IMR-90 (cell line): Measurements from ENCODE around the gene IVL. TPM values are rescaled to one million over a fixed set of nuclear protein-coding genes. Genes with fewer than 3 reads are reported as not detected.

Experiments used
- ATAC-seq: fragments of 200-7000 bp; cut with Tn5 transposase; 2 replicates; pipeline ENCODE4 v1.9.1; 2020; ENCODE audit warnings: low read depth, mild to moderate bottlenecking, moderate library complexity
- BruUV-seq: library from RNA; stranded (reverse); fragments of 400-500 nt; replicated peaks from 2 replicates; lab custom pipeline; 2021; lab: Mats Ljungman, UMichigan
- CTCF ChIA-PET: fragments of 300-600 bp; formaldehyde crosslinking; extraction: SDS; loops from one replicate; lab custom pipeline; 2021; ENCODE audit warnings: antibody characterized with exemption; lab: Yijun Ruan, JAX
- POLR2A ChIA-PET: fragments of 300-600 bp; sonication (Branson Sonifier 250); formaldehyde crosslinking; loops from one replicate; lab custom pipeline; 2022; ENCODE audit warnings: antibody characterized with exemption; ENCODE audit not compliant: unreplicated experiment; lab: Charles Lee
- DNase-seq: peaks from one replicate; pipeline ENCODE4 v3.0.0; 2013
- H2AFZ ChIP-seq: replicated peaks from 2 replicates; pipeline ENCODE3; 2013; ENCODE audit warnings: low read length, mild to moderate bottlenecking; ENCODE audit not compliant: poor library complexity
- H2AK5ac ChIP-seq: 2 replicates; pipeline ENCODE4 v1.6.1; 2013; ENCODE audit warnings: low read depth, low read length, inconsistent platforms
- H2AK9ac ChIP-seq: replicated peaks from 2 replicates; pipeline ENCODE3; 2013; ENCODE audit warnings: mild to moderate bottlenecking, low read depth, low read length, moderate library complexity; ENCODE audit not compliant: poor library complexity
- H2BK120ac ChIP-seq: 2 replicates; pipeline ENCODE4 v1.6.1; 2013; ENCODE audit warnings: low read depth, low read length, inconsistent platforms
- H2BK15ac ChIP-seq: 3 replicates; pipeline ENCODE4 v1.6.1; 2013; ENCODE audit warnings: low read depth, low read length, inconsistent platforms
- H2BK20ac ChIP-seq: 2 replicates; pipeline ENCODE4 v1.6.1; 2013; ENCODE audit warnings: low read depth, mild to moderate bottlenecking, inconsistent platforms, low read length, moderate library complexity
- H2BK5ac ChIP-seq: 2 replicates; pipeline ENCODE4 v1.6.1; 2013; ENCODE audit warnings: mild to moderate bottlenecking, low read depth, low read length, inconsistent platforms; ENCODE audit not compliant: poor library complexity, severe bottlenecking
- H3K14ac ChIP-seq: replicated peaks from 2 replicates; pipeline ENCODE4 v1.6.1; 2013; ENCODE audit warnings: low read depth, low read length, inconsistent platforms
- H3K18ac ChIP-seq: 2 replicates; pipeline ENCODE4 v1.6.1; 2013; ENCODE audit warnings: low read depth, low read length, control low read depth
- H3K23ac ChIP-seq: 2 replicates; pipeline ENCODE4 v1.6.1; 2013; ENCODE audit warnings: low read depth, low read length, inconsistent platforms
- H3K27ac ChIP-seq: 2 replicates; pipeline ENCODE4 v1.5.1; 2013; ENCODE audit warnings: mild to moderate bottlenecking, control low read depth, low read length; ENCODE audit not compliant: insufficient read depth
- H3K27me3 ChIP-seq: 2 replicates; pipeline ENCODE4 v1.6.1; 2013; ENCODE audit warnings: low read length; ENCODE audit not compliant: control insufficient read depth, insufficient read depth
- H3K36me3 ChIP-seq: 2 replicates; pipeline ENCODE4 v1.6.1; 2013; ENCODE audit warnings: low read length, mixed read lengths; ENCODE audit not compliant: control insufficient read depth, insufficient read depth
- H3K4ac ChIP-seq: 2 replicates; pipeline ENCODE4 v1.6.1; 2013; ENCODE audit warnings: low read depth, low read length, inconsistent platforms
- H3K4me1 ChIP-seq: 2 replicates; pipeline ENCODE4 v1.6.1; 2013; ENCODE audit warnings: low read length, mixed read lengths; ENCODE audit not compliant: control insufficient read depth, insufficient read depth
- H3K4me2 ChIP-seq: 2 replicates; pipeline ENCODE4 v1.6.1; 2013; ENCODE audit warnings: low read depth, mild to moderate bottlenecking, control low read depth, low read length, moderate library complexity
- H3K4me3 ChIP-seq: 2 replicates; pipeline ENCODE4 v1.5.1; 2013; ENCODE audit warnings: low read depth, mild to moderate bottlenecking, control low read depth, low read length, moderate library complexity; ENCODE audit not compliant: insufficient read depth
- H3K56ac ChIP-seq: 2 replicates; pipeline ENCODE4 v1.6.1; 2013; ENCODE audit warnings: low read length, inconsistent platforms; ENCODE audit not compliant: insufficient read depth; ENCODE audit errors: extremely low read depth
- H3K79me1 ChIP-seq, 2 experiments: 2 replicates each; pipeline ENCODE4 v1.6.1; 2013; ENCODE audit warnings: low read length in 2 of 2, inconsistent platforms in 1 of 2, low read depth in 1 of 2
- H3K9ac ChIP-seq: 2 replicates; pipeline ENCODE4 v1.6.1; 2013; ENCODE audit warnings: low read depth, low read length, control low read depth
- H3K9me1 ChIP-seq: 2 replicates; pipeline ENCODE4 v1.6.1; 2013; ENCODE audit warnings: low read length, inconsistent platforms; ENCODE audit not compliant: insufficient read depth
- H3K9me3 ChIP-seq: 2 replicates; pipeline ENCODE4 v1.6.1; 2013; ENCODE audit warnings: low read length; ENCODE audit not compliant: control insufficient read depth, insufficient read depth
- H4K20me1 ChIP-seq: 2 replicates; pipeline ENCODE4 v1.6.1; 2013; ENCODE audit warnings: low read length, inconsistent platforms; ENCODE audit not compliant: insufficient read depth
- H4K5ac ChIP-seq: 2 replicates; pipeline ENCODE4 v1.6.1; 2013; ENCODE audit warnings: mild to moderate bottlenecking, low read depth, low read length, control low read depth
- H4K8ac ChIP-seq, 2 experiments: 2 replicates each; pipeline ENCODE4 v1.6.1; 2013; ENCODE audit warnings: low read depth in 2 of 2, low read length in 2 of 2, control low read depth in 1 of 2, inconsistent platforms in 1 of 2
- H4K91ac ChIP-seq: 2 replicates; pipeline ENCODE4 v1.6.1; 2013; ENCODE audit warnings: low read depth, low read length, inconsistent platforms; ENCODE audit not compliant: insufficient read depth
- BHLHE40 ChIP-seq: fragments of 150-350 bp; IDR thresholded peaks from 2 replicates; pipeline ENCODE4 v1.6.1; 2016; ENCODE audit warnings: mild to moderate bottlenecking, low read depth, low read length
- CEBPB ChIP-seq: IDR thresholded peaks from 2 replicates; pipeline ENCODE4 v1.6.1; 2012; ENCODE audit warnings: low read depth, low read length, improper control_type of control experiment
- CHD1 ChIP-seq: IDR thresholded peaks from 2 replicates; pipeline ENCODE4 v1.6.1; 2012; ENCODE audit warnings: low read depth, low read length, improper control_type of control experiment
- CTCF ChIP-seq: conservative IDR thresholded peaks from 2 replicates; pipeline ENCODE4 v1.5.1; 2012; ENCODE audit warnings: mild to moderate bottlenecking, low read depth, low read length, improper control_type of control experiment
- ELK1 ChIP-seq: fragments of 150-350 bp; IDR thresholded peaks from 2 replicates; pipeline ENCODE4 v1.6.1; 2016; ENCODE audit warnings: low read depth, mild to moderate bottlenecking, low read length, moderate library complexity, borderline replicate concordance
- FOS ChIP-seq: fragments of 150-350 bp; IDR thresholded peaks from 2 replicates; pipeline ENCODE4 v1.6.1; 2016; ENCODE audit warnings: low read depth, low read length
- MAFK ChIP-seq: IDR thresholded peaks from 2 replicates; pipeline ENCODE4 v1.6.1; 2012; ENCODE audit warnings: low read depth, low read length, improper control_type of control experiment
- MAZ ChIP-seq: IDR thresholded peaks from 2 replicates; pipeline ENCODE4 v1.6.1; 2012; ENCODE audit warnings: low read depth, mild to moderate bottlenecking, low read length, improper control_type of control experiment, moderate library complexity, borderline replicate concordance
- MXI1 ChIP-seq: IDR thresholded peaks from 2 replicates; pipeline ENCODE4 v1.6.1; 2012; ENCODE audit warnings: low read depth, mild to moderate bottlenecking, low read length, moderate library complexity, borderline replicate concordance
- NFE2L2 ChIP-seq: fragments of 150-350 bp; IDR thresholded peaks from 2 replicates; pipeline ENCODE4 v1.6.1; 2016; ENCODE audit warnings: low read depth, mild to moderate bottlenecking, low read length
- POLR2A ChIP-seq: IDR thresholded peaks from 2 replicates; pipeline ENCODE4 v1.6.1; 2012; ENCODE audit warnings: mild to moderate bottlenecking, low read depth, low read length
- RAD21 ChIP-seq: IDR thresholded peaks from 2 replicates; pipeline ENCODE4 v1.6.1; 2012; ENCODE audit warnings: low read length, improper control_type of control experiment
- RCOR1 ChIP-seq: IDR thresholded peaks from 2 replicates; pipeline ENCODE4 v1.6.1; 2012; ENCODE audit warnings: mild to moderate bottlenecking, low read length, improper control_type of control experiment; ENCODE audit not compliant: insufficient replicate concordance
- RFX5 ChIP-seq: IDR thresholded peaks from 2 replicates; pipeline ENCODE4 v1.8.0; 2012; ENCODE audit warnings: low read depth, mild to moderate bottlenecking, low read length, moderate library complexity
- SMC3 ChIP-seq: fragments of 150-350 bp; IDR thresholded peaks from 2 replicates; pipeline ENCODE4 v1.6.1; 2016; ENCODE audit warnings: low read depth, mild to moderate bottlenecking, antibody characterized with exemption, low read length, moderate library complexity
- USF2 ChIP-seq: fragments of 150-350 bp; IDR thresholded peaks from 2 replicates; pipeline ENCODE4 v1.6.1; 2017; ENCODE audit warnings: mild to moderate bottlenecking, antibody characterized with exemption, low read length, low read depth
- WGBS, 2 experiments: methylation state at CpG; one replicate each; pipeline versions ENCODE4 v1.1.5 to v1.1.7; 2013; ENCODE audit warnings: missing lambda C conversion rate in 2 of 2; ENCODE audit not compliant: insufficient read length in 1 of 2; ENCODE audit errors: extremely low coverage in 2 of 2; 5-methylcytosine and 5-hydroxymethylcytosine counted together
- dilution Hi-C: fragments of 300-500 bp; cut with HindIII; formaldehyde crosslinking; loops from one replicate; pipeline ENCODE4 v1.14.3; 2018; ENCODE audit warnings: low sequenced_read_pairs; ENCODE audit not compliant: unreplicated experiment
- in situ Hi-C: fragments of 300-500 bp; cut with MboI; formaldehyde crosslinking; loops from 3 replicates; pipeline ENCODE4 v1.14.3; 2019; ENCODE audit warnings: low sequenced_read_pairs, inconsistent platforms, mixed read lengths
- intact Hi-C: fragments of 100-400 bp; cut with micrococcal nuclease; formaldehyde crosslinking; loops from 2 replicates; pipeline ENCODE4 v1.10.0; 2022
- polyA plus RNA-seq, 3 experiments: library from polyadenylated mRNA; depleted of rRNA; stranded (reverse); fragments of >200 nt; gene quantifications; 2 replicates each; pipeline ENCODE4 v1.2.3, GENCODE V29; 2012; ENCODE audit warnings: low replicate concordance in 1 of 3
- total RNA-seq: library from RNA; depleted of rRNA; stranded (reverse); fragments of >200 nt; gene quantifications from 2 replicates; pipeline ENCODE4 v1.2.3, GENCODE V29; 2012

The IVL gene
- total and polyA plus RNA-seq, 2 of the 4 experiments (the other 2 are of a cell fraction) = not detected

- no peak overlapping the region for H4K5ac ChIP-seq
- ChIA-PET POLR2A (no interaction called here), CTCF (no interaction called here)
- H3K27me3 ChIP-seq = no peaks in the 10 kb centered on the region
- H3K23ac ChIP-seq = no peak overlapping the region
- H2AK9ac ChIP-seq = no peak overlapping the region
- no peaks in the 10 kb centered on the region for H3K9me1 ChIP-seq
- no peaks in the 10 kb centered on the region for H3K36me3 ChIP-seq
- no peak overlapping the region for H2BK20ac ChIP-seq
- no peak overlapping the region for H3K56ac ChIP-seq
- H3K9me3 ChIP-seq = no peaks in the 10 kb centered on the region
- in situ Hi-C loops (no loop called here), dilution Hi-C loops (no loop called here), intact Hi-C loops (no loop called here)
- H3K4me3 ChIP-seq = no peak overlapping the region
- H2BK5ac ChIP-seq = no peak overlapping the region
- 0% methylated on average over 1 of the region's 3 CpGs; no CpG with 5 or more reads in 1 of the 2 experiments for WGBS, 2 experiments
- DNase-seq (no peak), ATAC-seq (no peak)
- H4K20me1 ChIP-seq = no peaks in the 10 kb centered on the region
- H4K8ac ChIP-seq = no peak overlapping the region
- no peak overlapping the region for H3K14ac ChIP-seq
- H2AFZ ChIP-seq = no peak overlapping the region
- H2BK15ac ChIP-seq = no peak overlapping the region
- no peak overlapping the region for H3K27ac ChIP-seq
- H3K4ac ChIP-seq = no peak overlapping the region
- H2AK5ac ChIP-seq = no peak overlapping the region
- no peak overlapping the region for H3K4me2 ChIP-seq
- TF ChIP-seq USF2 = no peak
- no peak for TF ChIP-seq RFX5
- TF ChIP-seq CEBPB = no peak
- no peak for TF ChIP-seq ELK1
- TF ChIP-seq FOS = no peak
- TF ChIP-seq NFE2L2 = no peak
- no peak for TF ChIP-seq POLR2A
- TF ChIP-seq MXI1 = no peak
- no peak for TF ChIP-seq CHD1
- TF ChIP-seq CTCF = no peak
- TF ChIP-seq RCOR1 = no peak
- TF ChIP-seq RAD21 = no peak
- no peak for TF ChIP-seq BHLHE40
- TF ChIP-seq MAZ = no peak
- TF ChIP-seq SMC3 = no peak
- no peak for TF ChIP-seq MAFK
- H3K79me1 ChIP-seq = no peaks in the 10 kb centered on the region
- H4K91ac ChIP-seq = no peak overlapping the region
- no peaks in the 10 kb centered on the region for H3K4me1 ChIP-seq
- BruUV-seq = no TSS peak
- no peak overlapping the region for H3K18ac ChIP-seq
- no peak overlapping the region for H3K9ac ChIP-seq
- H2BK120ac ChIP-seq = no peak overlapping the region
These were observed 22.3 kb upstream of the IVL start for GRCh38 chr1:152886085-152886484.
